CD4-positive, alpha-beta T cell (primary cell): ENCODE results near the gene PRAMEF9. TPM values are rescaled to one million over a fixed set of nuclear protein-coding genes. Genes with fewer than 3 reads are reported as not detected.
"Not testable (repeated sequence)": the region's sequence is repeated elsewhere in the genome, so short reads cannot be mapped to it uniquely, and the experiment has no call there.

Experiments used
- ATAC-seq: fragments of 200-7000 bp; cut with Tn5 transposase; one replicate; pipeline ENCODE4 v1.10.0; 2022; ENCODE audit warnings: mild to moderate bottlenecking; ENCODE audit not compliant: poor library complexity
- CTCF ChIA-PET: fragments of 350-600 bp; sonication (Branson Sonifier 250); formaldehyde crosslinking; loops from one replicate; lab custom pipeline; 2021; ENCODE audit warnings: antibody characterized with exemption, inconsistent platforms; lab: Charles Lee
- POLR2A ChIA-PET: fragments of 350-600 bp; sonication (Branson Sonifier 250); formaldehyde crosslinking; loops from one replicate; lab custom pipeline; 2021; ENCODE audit warnings: antibody characterized with exemption, inconsistent platforms; lab: Charles Lee
- DNase-seq, 14 experiments: peaks; one replicate each; pipeline ENCODE4 v3.0.0-alpha.2; 2013 to 2020; ENCODE audit warnings: mixed read lengths in 2 of 14
- H3K27ac ChIP-seq, 2 donors: one replicate each; pipeline versions ENCODE4 v1.5.1 to v1.7.0; 2013; ENCODE audit warnings: low read length in 2 of 2, low read depth in 1 of 2, mild to moderate bottlenecking in 1 of 2
- H3K27me3 ChIP-seq, 2 experiments: 1 replicate in 1 of 2; 2 replicates in 1 of 2; pipeline versions ENCODE4 v1.6.1 to v1.7.0; 2013; ENCODE audit warnings: low read length in 2 of 2, control low read depth in 1 of 2, mild to moderate bottlenecking in 1 of 2, moderate library complexity in 1 of 2; ENCODE audit not compliant: insufficient read depth in 2 of 2, control insufficient read depth in 1 of 2
- H3K36me3 ChIP-seq: one replicate; pipeline ENCODE4 v1.6.1; 2013; ENCODE audit warnings: low read length, control low read depth; ENCODE audit not compliant: insufficient read depth
- H3K4me1 ChIP-seq: one replicate; pipeline ENCODE4 v1.6.1; 2013; ENCODE audit warnings: low read length, control low read depth; ENCODE audit not compliant: insufficient read depth
- H3K4me3 ChIP-seq: one replicate; pipeline ENCODE4 v1.5.1; 2013; ENCODE audit warnings: mild to moderate bottlenecking, low read length, moderate library complexity
- H3K9me3 ChIP-seq, 2 experiments: 1 replicate in 1 of 2; 2 replicates in 1 of 2; pipeline versions ENCODE4 v1.6.1 to v1.7.0; 2013; ENCODE audit warnings: low read length in 2 of 2, mild to moderate bottlenecking in 2 of 2, control low read depth in 1 of 2, moderate library complexity in 1 of 2; ENCODE audit not compliant: control insufficient read depth in 1 of 2, insufficient read depth in 1 of 2
- H3K27ac Mint-ChIP-seq: one replicate; pipeline ENCODE4 v1.8.0; 2020; ENCODE audit warnings: mixed read lengths
- H3K27me3 Mint-ChIP-seq: one replicate; pipeline ENCODE4 v1.8.0; 2021; ENCODE audit warnings: mixed read lengths
- H3K36me3 Mint-ChIP-seq: one replicate; pipeline ENCODE4 v1.8.0; 2021; ENCODE audit warnings: low read depth, mixed read lengths
- H3K4me1 Mint-ChIP-seq: one replicate; pipeline ENCODE4 v1.8.0; 2021; ENCODE audit warnings: low read depth, mixed read lengths
- H3K4me3 Mint-ChIP-seq: one replicate; pipeline ENCODE4 v1.8.0; 2020; ENCODE audit warnings: mild to moderate bottlenecking, mixed read lengths
- H3K9me3 Mint-ChIP-seq: one replicate; pipeline ENCODE4 v1.8.0; 2020; ENCODE audit warnings: mixed read lengths
- intact Hi-C, 2 experiments: fragments of 100-400 bp; cut with DNase I in 1 of 2; cut with micrococcal nuclease in 1 of 2; formaldehyde crosslinking; loops; one replicate each; pipeline versions ENCODE4 v1.15.1 to v1.9.0; 2023 to 2025; cut with DNase I, micrococcal nuclease
- polyA plus RNA-seq, 2 donors: library from polyadenylated mRNA; unstranded; fragments of 120-200 nt; gene quantifications; one replicate each; pipeline ENCODE4 v1.2.1, GENCODE V29; 2013
- total RNA-seq, 174 experiments: library from RNA in 2 of 174; stranded (reverse) in 2 of 174; gene quantifications; one replicate each; pipeline ENCODE4 v1.2.3 and lab custom pipeline; 2021 to 2026

The PRAMEF9 gene
- not detected for total RNA-seq
- polyA plus RNA-seq (2013, experiment 1 of 2): not detected
- not detected for polyA plus RNA-seq (2013, experiment 2 of 2)
- 0 to 0.08 (median 0) reads per million in 172 experiments for total RNA-seq (lab: John Stamatoyannopoulos, UW)

GRCh38 chr1:13171548-13171947 is at the start of gene PRAMEF9:
Gene PRAMEF9 (plus strand): TSS chr1:13171848. CDS start chr1:13175281, 3,433 bp downstream.
- H3K9me3 Mint-ChIP-seq, H3K4me1 ChIP-seq, H3K4me1 Mint-ChIP-seq, H3K27me3 Mint-ChIP-seq, POLR2A ChIA-PET, H3K27me3 ChIP-seq, H3K36me3 Mint-ChIP-seq, DNase-seq, H3K4me3 ChIP-seq, intact Hi-C loops, H3K9me3 ChIP-seq, ATAC-seq, H3K27ac Mint-ChIP-seq, CTCF ChIA-PET, H3K36me3 ChIP-seq, H3K4me3 Mint-ChIP-seq, H3K27ac ChIP-seq: not testable (repeated sequence)

- H3K27ac ChIP-seq, H3K27me3 Mint-ChIP-seq, H3K27me3 ChIP-seq, H3K27ac Mint-ChIP-seq, CTCF ChIA-PET, H3K4me1 Mint-ChIP-seq, H3K4me3 ChIP-seq, intact Hi-C loops, ATAC-seq, H3K9me3 Mint-ChIP-seq, H3K4me1 ChIP-seq, H3K36me3 ChIP-seq, DNase-seq, H3K4me3 Mint-ChIP-seq, H3K36me3 Mint-ChIP-seq, POLR2A ChIA-PET, H3K9me3 ChIP-seq: not testable (repeated sequence)
These were observed 15.7 kb upstream of the PRAMEF9 start, which contains the start of gene PRAMEF26 for GRCh38 chr1:13155909-13156308. Gene PRAMEF26 (minus strand): TSS chr1:13156009. CDS start chr1:13153095, 2,914 bp downstream.

DNA sequence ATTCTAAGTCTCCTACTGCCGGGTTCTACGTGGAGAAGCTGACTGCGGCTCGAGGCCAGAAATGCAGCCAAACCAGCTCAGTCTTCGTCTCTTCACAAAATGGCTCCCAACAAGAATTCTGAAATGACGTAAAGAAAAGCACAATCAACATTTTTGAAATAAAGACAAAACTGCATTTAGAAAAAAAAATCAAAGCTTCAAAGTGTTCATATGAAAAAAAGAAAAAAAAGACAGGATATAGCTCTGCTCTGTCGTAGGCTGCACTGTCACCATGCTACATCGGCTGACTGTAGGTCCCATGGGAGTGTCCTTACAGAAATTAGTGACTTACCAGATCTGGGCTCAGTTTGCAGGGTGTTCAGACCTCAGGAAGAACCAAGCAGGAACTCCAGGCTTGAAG is 6.1 kb upstream of the PRAMEF9 start, which contains the start of gene HNRNPCL4:
HNRNPCL4 (minus strand) TSS at position 101 of the 400 bp plus-strand sequence. CDS start 164 bp downstream, outside the sequence.
- POLR2A ChIA-PET, H3K27me3 Mint-ChIP-seq, H3K4me1 ChIP-seq, H3K4me3 Mint-ChIP-seq, H3K4me3 ChIP-seq, H3K9me3 ChIP-seq, H3K27ac Mint-ChIP-seq, intact Hi-C loops, H3K9me3 Mint-ChIP-seq, DNase-seq, H3K36me3 Mint-ChIP-seq, H3K27ac ChIP-seq, CTCF ChIA-PET, H3K4me1 Mint-ChIP-seq, H3K36me3 ChIP-seq, H3K27me3 ChIP-seq, ATAC-seq: not testable (repeated sequence)

- POLR2A ChIA-PET, H3K27me3 Mint-ChIP-seq, DNase-seq, H3K27ac Mint-ChIP-seq, H3K9me3 Mint-ChIP-seq, H3K36me3 Mint-ChIP-seq, H3K4me1 ChIP-seq, H3K4me1 Mint-ChIP-seq, H3K36me3 ChIP-seq, ATAC-seq, CTCF ChIA-PET, intact Hi-C loops, H3K27ac ChIP-seq, H3K4me3 ChIP-seq, H3K4me3 Mint-ChIP-seq, H3K9me3 ChIP-seq, H3K27me3 ChIP-seq: not testable (repeated sequence)
These were observed 29.7 kb downstream of the PRAMEF9 start, which contains the start of gene PRAMEF13 for GRCh38 chr1:13201309-13201708. Gene PRAMEF13 (minus strand): TSS chr1:13201409. CDS start chr1:13199589, 1,820 bp downstream.

DNA sequence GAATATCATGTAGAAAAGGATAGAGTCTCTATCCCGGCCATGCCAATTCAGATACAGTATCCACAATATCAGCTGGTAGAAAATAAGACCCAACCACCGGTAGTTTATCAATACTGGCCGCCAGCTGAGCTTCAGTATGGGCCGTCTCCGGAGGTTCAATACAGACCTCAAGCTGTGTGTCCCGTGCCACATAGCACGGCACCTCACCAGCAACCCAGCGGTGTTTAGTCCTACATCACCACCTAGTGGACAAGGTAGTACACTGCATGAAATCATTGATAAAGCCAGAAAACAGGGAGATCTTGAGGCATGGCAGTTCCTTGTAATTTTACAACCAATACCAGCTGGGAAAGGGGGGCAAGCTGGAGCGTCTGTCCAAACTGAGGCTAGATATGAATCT is 37.1 kb downstream of the PRAMEF9 start:
- H3K4me3 Mint-ChIP-seq, H3K27me3 Mint-ChIP-seq, H3K9me3 ChIP-seq, ATAC-seq, H3K4me1 ChIP-seq, DNase-seq, H3K4me1 Mint-ChIP-seq, intact Hi-C loops, H3K36me3 Mint-ChIP-seq, POLR2A ChIA-PET, H3K4me3 ChIP-seq, H3K27ac ChIP-seq, H3K27ac Mint-ChIP-seq, CTCF ChIA-PET, H3K36me3 ChIP-seq, H3K9me3 Mint-ChIP-seq, H3K27me3 ChIP-seq: not testable (repeated sequence)

DNA sequence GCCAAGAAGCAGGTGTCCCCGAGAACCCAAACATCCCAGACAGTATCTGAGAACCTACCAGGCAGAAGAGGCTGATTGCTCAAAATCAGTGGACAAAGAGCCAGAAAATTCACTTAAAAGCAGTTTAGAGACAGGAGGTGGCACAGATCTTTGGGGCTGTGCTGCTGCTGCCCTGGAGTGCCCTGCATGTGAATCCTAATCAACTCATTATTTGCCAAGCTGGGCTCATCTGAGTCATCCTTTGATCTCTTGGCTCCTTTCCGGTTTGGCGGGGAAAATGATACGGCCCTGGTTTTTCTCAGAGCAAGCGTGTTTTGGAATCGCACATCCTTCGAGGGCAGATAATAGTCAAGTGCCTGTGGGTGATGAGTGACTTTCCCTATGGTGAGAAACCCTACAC is 45.0 kb downstream of the PRAMEF9 start:
- H3K4me3 ChIP-seq, H3K36me3 ChIP-seq, H3K9me3 Mint-ChIP-seq, H3K9me3 ChIP-seq, H3K36me3 Mint-ChIP-seq, H3K27ac Mint-ChIP-seq, H3K4me1 Mint-ChIP-seq, CTCF ChIA-PET, H3K4me3 Mint-ChIP-seq, intact Hi-C loops, H3K27me3 Mint-ChIP-seq, H3K4me1 ChIP-seq, DNase-seq, POLR2A ChIA-PET, H3K27me3 ChIP-seq, ATAC-seq, H3K27ac ChIP-seq: not testable (repeated sequence)

DNA sequence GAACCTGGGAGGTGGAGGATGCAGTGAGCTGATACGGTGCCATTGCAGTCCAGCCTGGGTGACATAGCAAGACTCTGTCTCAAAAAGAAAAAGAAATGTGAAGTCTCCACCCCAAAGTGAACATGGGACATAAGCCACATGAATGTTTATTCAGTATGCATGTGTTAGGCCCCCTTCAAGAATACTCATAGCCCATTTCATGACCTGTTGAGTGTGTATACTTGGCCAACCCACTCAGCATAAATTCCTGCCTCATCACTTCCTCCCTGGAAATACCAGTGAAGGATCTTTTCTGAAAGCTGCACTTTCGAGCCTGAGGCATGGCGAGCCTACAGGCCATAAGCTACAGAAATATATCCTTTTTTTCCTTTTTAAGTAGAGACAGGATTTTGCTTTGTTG is 47.6 kb downstream of the PRAMEF9 start:
- H3K36me3 Mint-ChIP-seq, H3K27me3 Mint-ChIP-seq, ATAC-seq, intact Hi-C loops, POLR2A ChIA-PET, H3K9me3 ChIP-seq, H3K4me3 ChIP-seq, H3K27me3 ChIP-seq, H3K4me1 ChIP-seq, H3K4me3 Mint-ChIP-seq, H3K27ac ChIP-seq, H3K36me3 ChIP-seq, H3K4me1 Mint-ChIP-seq, DNase-seq, CTCF ChIA-PET, H3K27ac Mint-ChIP-seq, H3K9me3 Mint-ChIP-seq: not testable (repeated sequence)
